Measurements from ENCODE around the gene ZEB1. TPM values are rescaled to one million over a fixed set of nuclear protein-coding genes. Genes with fewer than 3 reads are reported as not detected.
"Not testable (repeated sequence)": the region's sequence is repeated elsewhere in the genome, so short reads cannot be mapped to it uniquely, and the experiment has no call there.

ZEB1 gene
- polyA plus RNA-seq, 3 donors, result 2.9 to 77.8 (median 15.5) TPM

DNA sequence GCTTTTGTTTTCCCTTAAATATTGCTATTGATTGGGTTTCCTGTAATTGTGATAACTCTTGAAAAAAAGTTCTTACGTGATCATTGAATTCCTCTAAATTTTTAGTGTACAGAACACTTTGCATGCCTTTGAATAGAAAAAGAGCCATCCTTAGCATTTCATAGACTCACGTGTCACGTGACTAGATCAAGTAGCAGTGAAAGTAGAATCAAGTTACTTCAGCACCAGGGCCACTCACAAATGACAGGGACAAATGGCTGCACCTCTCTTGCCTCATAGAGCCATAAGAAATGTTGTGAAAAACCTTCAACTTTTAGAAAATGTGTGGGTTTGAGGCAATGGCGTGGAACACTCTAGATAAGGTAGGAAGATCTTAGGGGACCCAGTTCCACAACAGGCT is 203.8 kb downstream of the ZEB1 start:
- WGBS, 3 donors, result 85 to 96% (median 95%) methylated on average over 4 of the region's 4 CpGs
- H3K27ac ChIP-seq (ENCODE audit: low read depth, low read length), result no peak overlapping the region

- WGBS, 3 donors, result 92 to 98% (median 97%) methylated on average over 4 of the region's 4 CpGs
- no peak overlapping the region for H3K27ac ChIP-seq (ENCODE audit: low read depth, low read length)
These were observed 205.4 kb downstream of the ZEB1 start for GRCh38 chr10:31524460-31524859.

- 77 to 91% (median 91%) methylated on average over 4 of the region's 4 CpGs for WGBS, 3 donors
- H3K27ac ChIP-seq (ENCODE audit: low read depth, low read length), result no peak overlapping the region
These were observed 207.2 kb downstream of the ZEB1 start for GRCh38 chr10:31526178-31526577.

GRCh38 chr10:31526681-31527080 is 207.7 kb downstream of the ZEB1 start:
- H3K27ac ChIP-seq (ENCODE audit: low read depth, low read length), result no peak overlapping the region
- WGBS, 3 donors, result 80 to 91% (median 82%) methylated on average over 11 of the region's 11 CpGs

GRCh38 chr10:31528831-31529230 is 209.8 kb downstream of the ZEB1 start:
- H3K27ac ChIP-seq (ENCODE audit: low read depth, low read length), result no peak overlapping the region

- WGBS, 3 donors, result 44 to 55% (median 52%) methylated on average over 3 of the region's 3 CpGs
- H3K27ac ChIP-seq (ENCODE audit: low read depth, low read length), result no peak overlapping the region
These were observed 217.3 kb downstream of the ZEB1 start for GRCh38 chr10:31536302-31536701.

- no peak overlapping the region for H3K27ac ChIP-seq (ENCODE audit: low read depth, low read length)
- 33 to 78% (median 42%) methylated on average over 2 of the region's 2 CpGs for WGBS, 3 donors
These were observed 230.9 kb downstream of the ZEB1 start for GRCh38 chr10:31549896-31550295.

DNA sequence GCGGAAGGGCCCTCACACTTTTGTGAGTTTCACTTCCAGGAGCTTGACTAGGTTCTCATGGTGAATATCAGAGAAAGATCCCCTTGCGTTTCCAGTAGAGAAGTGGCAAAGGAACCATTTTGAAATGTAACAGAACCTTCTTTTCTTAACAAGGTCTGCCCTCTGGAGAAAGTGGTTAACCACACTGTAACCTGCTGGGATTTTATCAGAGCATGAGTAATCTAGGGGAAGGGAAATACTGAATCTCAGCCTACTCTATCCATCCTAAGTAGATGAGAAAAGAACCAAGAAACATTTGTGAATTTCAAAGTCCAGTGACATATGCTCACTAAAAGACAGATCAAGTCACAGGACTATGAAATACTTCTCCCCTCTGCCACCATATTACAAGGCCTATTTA is 235.5 kb downstream of the ZEB1 start:
- 86 to 93% (median 87%) methylated on average over 2 of the region's 2 CpGs for WGBS, 3 donors

DNA sequence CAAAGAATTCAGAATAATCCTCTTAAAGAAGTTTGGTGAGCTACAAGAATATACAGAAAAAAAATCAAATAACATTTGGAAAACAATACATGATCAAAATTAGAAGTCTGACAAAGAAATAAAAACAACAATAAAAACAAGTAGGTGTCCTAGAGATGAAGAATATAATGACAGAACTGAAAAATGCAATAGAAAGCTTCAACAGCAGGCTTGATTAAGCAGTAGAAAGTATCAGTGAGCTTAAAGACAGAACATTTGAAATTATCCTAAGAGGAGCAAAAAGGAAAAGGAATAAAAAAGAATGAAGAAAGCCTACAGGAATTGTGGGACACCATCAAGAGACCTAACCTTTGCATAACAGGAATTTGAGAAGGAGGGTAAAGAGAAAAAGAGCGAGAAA is 238.8 kb downstream of the ZEB1 start:
- no peak overlapping the region for H3K27ac ChIP-seq (ENCODE audit: low read depth, low read length)
- 73 to 96% (median 93%) methylated on average over 1 of the region's 1 CpG for WGBS, 3 donors

More for the DNA sequence above, 235.5 kb downstream of the ZEB1 start:
- H3K27ac ChIP-seq (ENCODE audit: low read depth, low read length), result no peak overlapping the region

GRCh38 chr10:31568252-31568861 is 249.3 kb downstream of the ZEB1 start:
- WGBS, 3 donors, result 71 to 90% (median 89%) methylated on average over 3 of the region's 3 CpGs
- not testable (repeated sequence) for H3K27ac ChIP-seq (ENCODE audit: low read depth, low read length)

DNA sequence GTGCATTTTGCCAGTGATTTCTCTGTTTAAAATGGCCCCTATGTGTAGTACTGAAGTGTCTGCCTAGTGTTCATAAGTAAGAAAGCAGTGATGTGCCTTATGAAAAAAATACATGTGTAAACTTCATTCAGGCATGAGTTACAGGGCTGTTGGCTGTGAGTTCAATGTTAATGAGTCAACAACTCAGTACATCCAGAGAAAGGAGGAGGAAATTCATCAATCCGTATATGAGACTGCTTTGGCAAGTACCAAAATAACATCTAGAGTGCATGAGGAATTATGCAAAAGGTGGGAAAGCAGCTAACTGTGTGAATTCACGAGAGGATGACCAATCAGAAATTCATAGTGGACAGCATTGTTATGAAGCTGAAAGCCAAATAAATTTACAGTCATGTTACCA is 255.6 kb downstream of the ZEB1 start:
- WGBS, 3 donors, result 47 to 70% (median 51%) methylated on average over 2 of the region's 2 CpGs
- no peak overlapping the region for H3K27ac ChIP-seq (ENCODE audit: low read depth, low read length)

- WGBS, 3 donors, result 83 to 94% (median 91%) methylated on average over 3 of the region's 3 CpGs
- no peak overlapping the region for H3K27ac ChIP-seq (ENCODE audit: low read depth, low read length)
These were observed 259.3 kb downstream of the ZEB1 start for GRCh38 chr10:31578181-31578852.

- WGBS, 3 donors, result 84 to 95% (median 93%) methylated on average over 4 of the region's 4 CpGs
These were observed 259.9 kb downstream of the ZEB1 start for GRCh38 chr10:31578951-31579350.

More at GRCh38 chr10:31578951-31579350, 259.9 kb downstream of the ZEB1 start:
- no peak overlapping the region for H3K27ac ChIP-seq (ENCODE audit: low read depth, low read length)

Measured in adipose tissue (tissue), 3 donors.